H7 (cell line): ENCODE results near the gene SLIT3. TPM values are rescaled to one million over a fixed set of nuclear protein-coding genes. Genes with fewer than 3 reads are reported as not detected.
A peak's percentile ranks its signal among the peaks of the same experiment; 100 is the strongest.

Experiments
- DNase-seq: peaks from one replicate; pipeline ENCODE4 v3.0.0; 2012
- H3K27me3 ChIP-seq: 2 replicates; pipeline ENCODE4 v1.6.0; 2011; ENCODE audit warnings: mild to moderate bottlenecking, low read length; ENCODE audit not compliant: control insufficient read depth, insufficient read depth
- H3K36me3 ChIP-seq: replicated peaks from 2 replicates; pipeline ENCODE4 v1.5.1; 2011; ENCODE audit warnings: low read length; ENCODE audit not compliant: control insufficient read depth, insufficient read depth
- H3K4me3 ChIP-seq: 2 replicates; pipeline ENCODE4 v1.5.1; 2011; ENCODE audit warnings: low read depth, mild to moderate bottlenecking, control low read depth, low read length, moderate library complexity; ENCODE audit not compliant: insufficient read depth
- total RNA-seq: library from RNA; depleted of rRNA; stranded (reverse); fragments of >200 nt; shearing (Covaris generic); gene quantifications from 2 replicates; pipeline ENCODE4 v1.2.3, GENCODE V29; 2014

Gene SLIT3
- total RNA-seq, 1 experiment from 2014 or later, result 0.97 TPM

- Histone ChIP-seq H3K36me3 (no peaks in the 10 kb centered on the region), H3K27me3 (peaks cover 12% of the 10 kb centered on the region), H3K4me3 (no peak overlapping the region)
- DNase-seq, result no peak
Measured at GRCh38 chr5:169305366-169305765, 4.4 kb upstream of the SLIT3 start.

DNA sequence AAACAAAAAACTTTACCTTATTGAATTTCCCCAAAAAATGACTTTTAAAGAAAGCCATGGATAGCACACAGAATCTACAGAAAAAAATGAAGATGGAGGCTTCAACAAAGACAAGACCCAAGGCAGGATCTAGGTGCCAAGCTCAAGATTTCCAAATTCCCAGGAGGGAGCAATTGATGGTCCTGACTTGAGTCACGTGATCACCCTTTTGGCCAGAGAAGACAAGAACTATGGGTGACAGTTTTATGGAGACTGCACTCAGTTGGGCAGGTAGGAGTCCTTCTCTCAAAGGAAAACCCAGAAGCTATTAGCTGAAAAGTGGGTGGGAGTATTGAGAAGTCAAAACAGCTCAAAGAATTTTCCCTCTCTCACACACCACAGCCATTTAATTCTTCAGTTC, 3.2 kb upstream of the SLIT3 start:
- Histone ChIP-seq H3K4me3 (no peak overlapping the region), H3K27me3 (peaks cover 23% of the 10 kb centered on the region), H3K36me3 (no peaks in the 10 kb centered on the region)
- DNase-seq, result no peak

- Histone ChIP-seq H3K27me3 (peaks cover 31% of the 10 kb centered on the region), H3K36me3 (no peaks in the 10 kb centered on the region), H3K4me3 (no peak overlapping the region)
- DNase-seq, result no peak
Measured at GRCh38 chr5:169303119-169303515, 2.2 kb upstream of the SLIT3 start.

- H3K4me3 ChIP-seq, result no peak overlapping the region
- peak; percentile 63 for DNase-seq
- peaks cover 33% of the 10 kb centered on the region for H3K27me3 ChIP-seq
- no peaks in the 10 kb centered on the region for H3K36me3 ChIP-seq
Measured at GRCh38 chr5:169302491-169303118, 1.7 kb upstream of the SLIT3 start.

DNA sequence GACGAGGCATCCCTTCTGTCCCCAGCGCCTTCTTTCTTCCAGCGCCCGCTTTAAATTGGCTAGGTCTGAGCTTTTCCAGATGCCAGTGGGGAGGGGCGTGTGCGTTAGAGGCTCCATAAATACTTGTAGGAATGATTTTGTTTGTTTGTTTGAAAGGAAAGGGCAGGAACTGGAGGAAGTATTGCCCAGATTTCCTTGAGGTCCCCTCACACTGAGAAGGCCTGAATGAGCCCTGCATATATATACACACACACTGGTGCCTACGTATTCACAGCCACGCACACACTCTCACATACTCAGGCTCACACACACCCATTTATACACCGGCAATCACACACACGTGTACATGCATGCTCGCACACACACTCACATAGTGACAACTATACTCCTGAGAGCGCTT, 1.0 kb upstream of the SLIT3 start:
- Histone ChIP-seq H3K4me3 (no peak overlapping the region; the same call in 1 of the 2 replicates), H3K36me3 (no peaks in the 10 kb centered on the region), H3K27me3 (peaks cover 33% of the 10 kb centered on the region)
- DNase-seq, result no peak

DNA sequence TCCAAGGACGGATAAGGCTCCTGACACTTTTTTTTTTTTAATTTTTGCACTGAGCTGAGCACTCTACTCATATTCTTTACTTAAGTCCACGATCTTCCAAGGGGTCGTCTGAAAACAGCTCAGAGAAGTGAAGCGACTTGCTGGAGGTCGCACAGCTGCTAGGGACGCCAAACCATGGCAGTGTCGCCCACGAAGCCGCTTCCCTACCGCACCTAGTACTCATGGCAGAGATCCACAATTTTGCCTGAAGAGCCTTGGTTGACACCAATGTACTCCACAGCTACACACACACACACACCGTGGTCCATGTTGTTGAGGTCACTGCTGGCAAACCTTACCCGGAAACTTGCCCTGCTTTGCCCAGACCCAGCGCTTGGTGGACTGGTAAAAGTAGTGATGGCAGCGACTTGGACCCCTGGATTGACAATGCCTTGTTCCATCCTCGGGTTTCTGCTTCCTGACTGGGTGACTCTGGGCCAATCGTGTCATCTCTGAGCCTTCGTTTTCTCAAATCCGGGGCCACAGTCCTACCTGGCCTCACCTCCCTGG, 521 bp upstream of the SLIT3 start:
- peak overlapping the region; percentile 50 for H3K4me3 ChIP-seq
- peaks cover 33% of the 10 kb centered on the region for H3K27me3 ChIP-seq
- DNase-seq, result peak; percentile 22
- H3K36me3 ChIP-seq, result no peaks in the 10 kb centered on the region

GRCh38 chr5:169299663-169300467, 1.1 kb downstream of the SLIT3 start:
- Histone ChIP-seq H3K27me3 (peaks cover 33% of the 10 kb centered on the region), H3K4me3 (peak overlapping the region; percentile 50), H3K36me3 (no peaks in the 10 kb centered on the region)
- DNase-seq, result peak; percentile 57

DNA sequence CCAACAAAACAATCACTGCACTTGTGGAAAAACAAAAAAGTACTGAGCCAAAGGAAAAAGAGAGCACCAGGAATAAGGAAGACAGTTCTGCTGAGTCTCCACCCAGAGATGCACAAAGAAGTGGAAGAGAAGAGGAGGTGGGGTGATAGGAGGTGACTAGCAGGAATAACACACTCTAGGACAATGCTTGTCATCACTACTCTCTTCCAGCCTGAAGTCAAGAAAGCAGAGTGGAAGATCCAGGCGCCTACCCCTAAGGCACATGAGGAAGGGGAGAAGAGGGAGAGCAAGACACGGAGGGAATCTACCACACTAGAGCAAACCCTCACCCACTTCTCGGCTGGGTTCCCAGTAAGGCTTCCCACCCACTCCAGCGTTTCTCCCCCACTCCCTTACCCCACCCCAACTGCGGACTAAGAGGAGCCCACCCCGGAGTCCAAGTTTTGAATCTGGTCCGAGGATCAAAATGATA, 1.7 kb downstream of the SLIT3 start:
- no peak overlapping the region for H3K4me3 ChIP-seq
- DNase-seq, result no peak
- no peaks in the 10 kb centered on the region for H3K36me3 ChIP-seq
- peaks cover 33% of the 10 kb centered on the region for H3K27me3 ChIP-seq

DNA sequence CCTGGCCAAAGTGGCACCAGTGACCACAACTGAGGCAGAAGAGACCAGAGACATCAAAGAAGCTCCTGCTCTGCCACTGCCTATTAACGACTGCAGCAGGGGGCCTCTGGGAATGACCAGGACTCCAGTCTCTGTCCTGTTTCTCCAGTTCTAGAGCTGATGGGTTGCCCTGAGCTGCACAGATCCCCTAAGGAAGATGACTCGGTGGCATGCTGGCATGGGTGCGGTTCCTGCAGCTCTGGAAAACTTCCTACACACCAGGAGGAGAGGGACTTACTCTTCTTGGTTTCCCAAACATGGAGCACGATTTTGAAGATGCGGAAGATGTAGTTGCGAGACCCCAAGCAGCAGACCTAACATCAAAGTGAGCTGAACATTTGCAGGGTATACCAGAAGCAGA, 2.7 kb downstream of the SLIT3 start:
- peaks cover 33% of the 10 kb centered on the region for H3K27me3 ChIP-seq
- no peaks in the 10 kb centered on the region for H3K36me3 ChIP-seq
- no peak overlapping the region for H3K4me3 ChIP-seq
- no peak for DNase-seq

- Histone ChIP-seq H3K36me3 (no peaks in the 10 kb centered on the region), H3K4me3 (no peak overlapping the region), H3K27me3 (peaks cover 26% of the 10 kb centered on the region)
- no peak for DNase-seq
Measured at GRCh38 chr5:169296419-169297143, 4.4 kb downstream of the SLIT3 start.

DNA sequence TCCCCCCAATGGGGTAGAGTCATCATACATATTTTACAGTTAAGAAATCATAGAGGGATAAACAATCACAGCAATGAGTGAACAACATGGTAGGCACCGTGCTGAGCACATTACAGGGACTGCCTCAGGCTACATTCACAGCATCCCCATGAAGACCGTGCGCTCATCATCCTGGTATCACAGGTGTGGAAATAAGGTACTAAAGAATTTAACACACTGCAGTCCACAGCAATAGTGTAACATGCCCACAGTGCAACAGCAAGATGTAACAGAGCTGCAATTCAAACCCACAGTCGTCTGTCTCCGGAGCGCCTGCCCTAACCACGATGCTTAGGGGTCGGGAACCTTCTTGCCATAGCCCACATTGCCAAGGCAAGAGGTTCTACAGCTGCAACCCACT, 5.6 kb downstream of the SLIT3 start:
- Histone ChIP-seq H3K27me3 (peaks cover 21% of the 10 kb centered on the region), H3K4me3 (no peak overlapping the region), H3K36me3 (no peaks in the 10 kb centered on the region)
- DNase-seq, result no peak

DNA sequence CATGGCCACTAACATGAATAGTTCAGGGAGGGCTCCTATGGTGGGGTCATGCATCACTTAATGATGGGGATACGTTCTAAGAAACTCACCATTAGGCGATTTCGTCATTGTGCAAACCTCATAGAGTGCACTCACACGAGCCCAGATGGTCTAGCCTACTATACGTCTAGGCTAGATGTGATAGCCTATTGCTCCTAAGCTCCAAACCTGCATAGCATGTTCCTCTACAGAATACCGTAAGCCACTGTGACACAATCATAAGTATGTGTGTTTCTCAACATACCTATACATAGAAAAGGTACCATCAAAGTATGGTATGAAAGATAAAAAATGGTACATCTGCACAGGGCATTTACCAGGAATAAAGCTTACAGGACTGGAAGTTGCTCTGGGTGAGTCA, 6.3 kb downstream of the SLIT3 start:
- no peak overlapping the region for H3K4me3 ChIP-seq
- no peaks in the 10 kb centered on the region for H3K36me3 ChIP-seq
- peaks cover 14% of the 10 kb centered on the region for H3K27me3 ChIP-seq
- no peak for DNase-seq

DNA sequence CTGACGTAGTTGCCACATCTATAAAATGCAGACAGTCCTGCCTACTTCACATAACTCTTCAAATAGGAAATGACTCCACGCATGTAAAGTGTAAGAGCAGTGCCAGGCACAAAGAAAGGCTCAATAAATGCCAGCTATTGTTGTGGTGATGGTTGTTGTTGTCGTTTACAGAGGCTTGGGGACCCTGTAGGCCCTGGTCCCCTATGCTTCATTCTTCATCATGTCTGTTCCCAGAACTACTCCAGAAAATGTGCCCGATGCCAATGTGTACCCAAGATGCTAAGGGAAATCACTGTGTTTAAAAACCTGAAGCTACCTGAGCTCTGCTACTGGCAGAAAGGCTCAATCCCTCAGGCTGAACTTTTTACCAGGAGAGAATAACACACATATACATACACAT, 9.1 kb downstream of the SLIT3 start:
- Histone ChIP-seq H3K27me3 (no peaks in the 10 kb centered on the region), H3K36me3 (no peaks in the 10 kb centered on the region), H3K4me3 (no peak overlapping the region)
- DNase-seq, result no peak

GRCh38 chr5:169290895-169291294, 10.0 kb downstream of the SLIT3 start:
- no peak for DNase-seq
- Histone ChIP-seq H3K4me3 (no peak overlapping the region), H3K27me3 (no peaks in the 10 kb centered on the region), H3K36me3 (no peaks in the 10 kb centered on the region)
